Cortex of kidney (tissue), 1 donor: ENCODE results near the gene FAM76B.

ENCODE experiments used
- DNase-seq: peaks from one replicate; lab custom pipeline; 2025; lab: John Stamatoyannopoulos, UW

FAM76B gene

GRCh38 chr11:95792200-95792599 is 2.6 kb upstream of the FAM76B start:
- DNase-seq = no peak

DNA sequence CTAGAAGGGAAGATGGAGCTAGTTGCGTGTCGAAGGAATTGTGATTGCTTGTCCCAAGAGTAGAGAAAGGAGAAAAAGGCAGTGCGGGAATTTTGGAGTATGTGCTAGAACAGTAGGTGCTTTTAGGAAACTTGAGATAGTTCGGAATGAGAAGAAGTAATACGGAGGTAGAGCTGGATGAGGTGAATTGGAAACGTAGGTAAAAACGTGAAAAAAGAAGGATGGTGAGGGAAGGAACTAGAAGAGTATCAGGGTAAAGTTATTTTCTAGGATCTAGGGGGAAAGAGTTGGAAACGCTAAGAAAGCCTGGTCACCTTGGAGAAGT is 2.1 kb upstream of the FAM76B start:
- no peak for DNase-seq

GRCh38 chr11:95790933-95791708 is 1.5 kb upstream of the FAM76B start:
- DNase-seq = no peak

DNA sequence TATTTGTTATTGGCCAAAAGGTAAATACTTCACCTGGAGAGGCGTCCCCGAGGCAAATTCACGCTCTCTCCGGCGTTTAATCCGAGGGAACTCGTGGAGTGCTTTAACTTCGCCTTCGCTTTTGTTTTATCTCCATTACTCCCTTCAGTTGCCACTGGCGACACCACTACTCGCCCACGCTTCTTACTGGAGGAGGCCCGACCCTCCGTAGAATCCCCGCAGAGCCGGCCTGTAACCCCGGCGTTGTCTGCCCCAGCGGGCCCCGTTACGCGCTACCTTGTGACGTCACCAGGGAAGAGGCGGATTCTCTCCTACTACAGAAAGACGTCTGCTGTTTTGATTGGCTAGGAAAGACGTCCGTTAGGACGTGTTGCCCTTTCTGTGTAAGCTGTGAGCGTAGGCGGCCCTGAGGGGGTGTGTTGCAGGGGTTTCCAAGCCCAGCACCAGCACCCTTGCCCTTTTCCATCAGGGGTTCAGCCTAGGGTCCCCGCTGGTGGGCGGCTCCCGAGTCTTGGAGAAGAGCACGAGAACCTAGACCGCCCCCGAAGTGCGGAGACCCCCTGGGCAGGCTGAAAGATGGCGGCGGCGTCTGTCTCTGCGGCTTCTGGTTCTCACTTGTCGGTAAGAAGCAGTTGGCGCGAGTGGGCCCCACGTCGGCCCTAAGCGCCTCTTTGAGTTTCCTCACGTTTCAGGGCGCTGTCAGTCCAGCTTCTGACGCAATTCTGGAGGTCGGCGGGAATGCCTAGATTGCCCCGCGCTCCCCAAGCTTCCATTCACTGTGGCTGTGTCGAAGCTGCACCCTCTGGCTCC is 746 bp upstream of the FAM76B start, which contains the start of gene CEP57:
Gene CEP57, plus strand, starts transcription at position 376 of the 810 bp plus-strand sequence. Its CDS starts 201 bp downstream, at position 577.
- DNase-seq = peak; percentile 43

GRCh38 chr11:95788921-95789505 is 569 bp downstream of the FAM76B start:
- DNase-seq = no peak

- no peak for DNase-seq
Measured at GRCh38 chr11:95780544-95780943, 9.0 kb downstream of the FAM76B start.

DNA sequence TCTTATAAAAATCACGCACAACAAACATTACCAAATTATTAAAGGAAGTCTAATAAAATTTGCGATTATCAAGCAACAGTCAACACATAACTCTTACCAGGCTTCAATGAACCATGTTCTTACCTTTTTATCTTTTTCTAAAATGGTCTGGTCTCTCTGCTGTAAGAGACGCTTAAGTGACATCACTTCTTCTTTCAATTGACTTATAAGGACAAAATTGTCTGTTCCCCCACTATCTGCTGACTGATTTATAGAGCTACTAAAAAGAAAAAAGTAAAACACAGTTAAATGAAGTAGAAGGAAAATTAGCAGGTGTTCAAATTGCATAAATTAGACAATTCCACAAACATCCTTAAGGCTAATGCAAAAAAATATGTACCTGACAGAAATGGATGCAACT is 10.9 kb downstream of the FAM76B start:
- no peak for DNase-seq

DNA sequence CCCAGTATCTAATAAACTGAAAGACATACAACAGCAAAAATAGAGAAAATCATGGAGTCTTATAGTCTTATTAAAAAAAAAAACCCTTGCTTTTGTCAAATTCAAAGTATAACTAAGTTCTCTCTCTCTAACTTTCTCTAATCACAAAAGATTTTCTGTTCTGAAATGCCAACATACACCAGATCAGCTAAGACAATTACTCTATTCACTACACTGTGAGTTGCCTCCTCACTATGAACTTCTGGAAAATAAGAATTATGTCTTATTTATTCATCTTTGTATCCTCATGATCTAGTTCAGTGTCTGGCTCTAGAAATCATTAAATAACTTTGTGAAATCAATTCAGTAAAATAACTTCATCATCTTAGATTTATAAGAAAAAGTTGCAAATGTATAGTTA is 12.7 kb downstream of the FAM76B start:
- DNase-seq = no peak

- no peak for DNase-seq
Measured at GRCh38 chr11:95768521-95768920, 21.1 kb downstream of the FAM76B start.

DNA sequence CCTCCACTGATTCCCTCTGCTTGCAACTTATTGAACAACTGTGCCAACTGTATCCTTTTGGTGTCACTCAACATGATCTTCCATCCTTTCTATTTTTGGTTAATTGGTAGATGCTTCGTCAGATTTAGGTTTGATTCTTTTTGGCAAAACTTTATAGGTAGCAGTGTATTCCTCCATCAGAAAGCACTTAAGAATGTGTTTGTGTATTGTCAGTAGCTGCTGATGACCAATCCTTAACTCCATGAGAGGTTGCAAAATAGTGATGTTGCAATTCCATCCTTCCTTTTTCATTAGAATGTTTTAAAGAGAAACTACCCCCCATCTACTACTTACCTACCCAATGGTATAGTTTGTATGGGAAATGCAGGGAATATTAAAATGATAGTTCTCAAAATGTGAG is 22.1 kb downstream of the FAM76B start:
- DNase-seq = no peak

GRCh38 chr11:95766701-95767100 is 22.9 kb downstream of the FAM76B start:
- no peak for DNase-seq

GRCh38 chr11:95764267-95764898 is 25.2 kb downstream of the FAM76B start:
- no peak for DNase-seq

- DNase-seq = no peak
Measured at GRCh38 chr11:95762534-95762933, 27.0 kb downstream of the FAM76B start.

- no peak for DNase-seq
Measured at GRCh38 chr11:95760941-95761340, 28.6 kb downstream of the FAM76B start.

DNA sequence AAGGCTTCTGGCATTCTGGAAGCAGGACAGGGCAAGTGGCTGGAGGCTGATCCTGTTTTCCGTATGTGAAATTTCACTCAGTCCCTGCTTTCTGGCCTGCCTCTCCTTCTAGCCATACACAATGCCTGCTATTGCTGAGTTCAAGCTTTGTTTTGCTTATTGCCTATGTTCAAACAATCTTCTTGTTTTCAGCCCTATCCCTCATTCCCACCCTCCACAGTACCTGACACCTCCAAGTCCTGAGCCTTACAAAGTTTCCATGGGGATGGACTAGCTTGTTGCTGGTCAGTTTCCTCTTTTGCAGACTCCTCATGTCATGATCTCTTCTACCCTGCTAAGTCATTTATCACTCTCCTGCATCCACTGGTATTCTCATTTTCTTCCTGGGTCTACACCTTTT is 38.1 kb downstream of the FAM76B start:
- DNase-seq = no peak

DNA sequence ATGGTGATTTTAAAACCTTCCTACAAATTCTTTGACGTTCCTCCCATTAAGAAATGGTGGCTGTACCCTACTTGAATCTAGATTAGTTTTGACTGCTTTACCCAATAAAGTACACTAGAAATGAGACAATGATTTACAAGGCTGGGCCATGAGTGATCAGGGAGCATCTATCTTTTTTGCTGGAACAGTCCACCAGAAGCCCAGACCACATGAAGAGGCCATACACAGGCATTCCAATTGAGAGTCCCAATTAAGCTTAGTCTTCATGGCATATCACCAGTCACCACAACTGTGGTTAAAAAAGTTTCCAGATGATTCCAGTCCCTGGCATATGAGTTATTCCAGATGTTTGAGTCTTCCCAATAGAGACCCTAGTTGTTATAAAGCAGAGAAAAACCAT is 39.5 kb downstream of the FAM76B start:
- DNase-seq = no peak

GRCh38 chr11:95739108-95739938 is 50.3 kb downstream of the FAM76B start:
- DNase-seq = no peak

- DNase-seq = no peak
Measured at GRCh38 chr11:95736809-95737208, 52.8 kb downstream of the FAM76B start.

DNA sequence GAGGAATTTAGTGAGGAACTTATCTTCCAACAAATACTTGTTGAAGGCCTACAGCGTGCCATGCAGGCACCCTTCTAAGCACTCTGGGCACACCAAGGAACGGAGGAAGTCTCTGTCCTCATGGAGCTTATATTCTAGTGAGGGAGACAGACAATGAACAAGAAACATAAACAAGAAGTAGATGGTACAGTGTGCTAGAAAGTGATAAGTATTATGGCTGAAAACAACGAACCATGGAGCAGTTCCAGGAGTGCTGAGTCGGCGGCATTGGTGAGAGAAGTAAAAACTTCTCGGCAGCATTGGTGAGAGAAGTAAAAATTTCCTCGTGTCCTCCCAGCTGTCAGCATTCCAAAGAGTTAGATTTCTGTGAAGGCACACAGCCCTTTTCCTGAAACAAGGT is 53.2 kb downstream of the FAM76B start:
- DNase-seq = no peak

DNA sequence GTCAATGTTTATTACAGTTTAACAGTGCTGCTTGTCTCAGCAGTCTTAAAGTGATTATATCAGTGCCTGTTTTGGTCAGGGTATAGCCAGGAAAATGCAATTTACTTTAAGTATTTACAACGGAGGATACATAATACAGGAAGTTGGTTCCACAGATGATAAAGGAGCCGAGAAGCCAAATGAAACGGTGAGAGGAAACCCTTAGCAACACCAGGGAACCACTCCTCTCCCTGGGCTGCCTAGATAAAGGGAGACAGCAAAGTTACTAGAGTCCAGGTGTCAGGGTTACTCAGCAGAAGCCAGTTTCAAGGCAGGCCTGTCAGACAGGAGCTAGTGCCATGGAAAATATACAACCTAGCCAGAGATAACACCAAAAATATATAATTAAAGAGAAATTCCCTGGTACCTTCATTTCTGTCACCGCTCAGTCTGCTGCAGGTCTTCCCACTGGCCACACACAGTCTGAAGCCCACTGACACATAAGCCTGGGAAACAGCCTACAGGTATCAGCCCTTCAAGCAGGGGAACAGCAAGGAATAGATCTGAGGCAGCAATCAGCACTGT is 55.5 kb downstream of the FAM76B start:
- no peak for DNase-seq

GRCh38 chr11:95732930-95733602 is 56.5 kb downstream of the FAM76B start:
- no peak for DNase-seq
